ENCODE results near the gene ERMN. TPM values are rescaled to one million over a fixed set of nuclear protein-coding genes. Genes with fewer than 3 reads are reported as not detected.

ERMN gene
- total RNA-seq, 2 donors from 2014 or later, result not detected

GRCh38 chr2:157296958-157297357 lies 28.7 kb downstream of the ERMN start:
- Histone ChIP-seq H3K9me3 (no peaks in the 10 kb centered on the region), H3K4me1 (no peaks in the 10 kb centered on the region), H3K27ac (no peak overlapping the region), H3K4me3 (no peak overlapping the region), H3K36me3 (no peaks in the 10 kb centered on the region), H3K27me3 (no peaks in the 10 kb centered on the region)
- no peak for DNase-seq (ENCODE audit: low spot score)
- TF ChIP-seq CTCF (IDR thresholded peaks at IDR 0.05), result no peak

GRCh38 chr2:157296490-157296889 lies 29.1 kb downstream of the ERMN start:
- Histone ChIP-seq H3K9me3 (no peaks in the 10 kb centered on the region), H3K27me3 (no peaks in the 10 kb centered on the region), H3K4me1 (no peaks in the 10 kb centered on the region), H3K4me3 (no peak overlapping the region), H3K36me3 (no peaks in the 10 kb centered on the region), H3K27ac (no peak overlapping the region)
- TF ChIP-seq CTCF (IDR thresholded peaks at IDR 0.05), result no peak
- no peak for DNase-seq (ENCODE audit: low spot score)

GRCh38 chr2:157292853-157293252 lies 32.8 kb downstream of the ERMN start:
- Histone ChIP-seq H3K9me3 (no peaks in the 10 kb centered on the region), H3K4me3 (no peak overlapping the region), H3K4me1 (no peaks in the 10 kb centered on the region), H3K27me3 (no peaks in the 10 kb centered on the region), H3K27ac (no peak overlapping the region), H3K36me3 (no peaks in the 10 kb centered on the region)
- no peak for DNase-seq (ENCODE audit: low spot score)
- no peak for TF ChIP-seq CTCF (IDR thresholded peaks at IDR 0.05)

GRCh38 chr2:157291018-157291417 lies 34.6 kb downstream of the ERMN start:
- no peaks in the 10 kb centered on the region for H3K9me3 ChIP-seq
- no peak overlapping the region for H3K4me3 ChIP-seq
- DNase-seq (ENCODE audit: low spot score), result no peak
- no peak overlapping the region for H3K27ac ChIP-seq
- no peaks in the 10 kb centered on the region for H3K36me3 ChIP-seq
- H3K27me3 ChIP-seq, result no peaks in the 10 kb centered on the region
- H3K4me1 ChIP-seq, result no peaks in the 10 kb centered on the region
- TF ChIP-seq CTCF (IDR thresholded peaks at IDR 0.05), result no peak

GRCh38 chr2:157290525-157290924 lies 35.1 kb downstream of the ERMN start:
- Histone ChIP-seq H3K4me3 (no peak overlapping the region), H3K4me1 (no peaks in the 10 kb centered on the region), H3K27ac (no peak overlapping the region), H3K9me3 (no peaks in the 10 kb centered on the region), H3K27me3 (no peaks in the 10 kb centered on the region), H3K36me3 (no peaks in the 10 kb centered on the region)
- no peak for DNase-seq (ENCODE audit: low spot score)
- no peak for TF ChIP-seq CTCF (IDR thresholded peaks at IDR 0.05)

- TF ChIP-seq CTCF (IDR thresholded peaks at IDR 0.05), result no peak
- DNase-seq (ENCODE audit: low spot score), result no peak
These were observed 38.5 kb downstream of the ERMN start for GRCh38 chr2:157287160-157287559.

More at GRCh38 chr2:157287160-157287559, 38.5 kb downstream of the ERMN start:
- H3K9me3 ChIP-seq, result no peaks in the 10 kb centered on the region
- no peak overlapping the region for H3K4me3 ChIP-seq
- H3K27ac ChIP-seq, result no peak overlapping the region
- no peaks in the 10 kb centered on the region for H3K27me3 ChIP-seq
- H3K4me1 ChIP-seq, result no peaks in the 10 kb centered on the region
- H3K36me3 ChIP-seq, result no peaks in the 10 kb centered on the region
